ENCODE data around the gene RPL23.

The RPL23 gene

DNA sequence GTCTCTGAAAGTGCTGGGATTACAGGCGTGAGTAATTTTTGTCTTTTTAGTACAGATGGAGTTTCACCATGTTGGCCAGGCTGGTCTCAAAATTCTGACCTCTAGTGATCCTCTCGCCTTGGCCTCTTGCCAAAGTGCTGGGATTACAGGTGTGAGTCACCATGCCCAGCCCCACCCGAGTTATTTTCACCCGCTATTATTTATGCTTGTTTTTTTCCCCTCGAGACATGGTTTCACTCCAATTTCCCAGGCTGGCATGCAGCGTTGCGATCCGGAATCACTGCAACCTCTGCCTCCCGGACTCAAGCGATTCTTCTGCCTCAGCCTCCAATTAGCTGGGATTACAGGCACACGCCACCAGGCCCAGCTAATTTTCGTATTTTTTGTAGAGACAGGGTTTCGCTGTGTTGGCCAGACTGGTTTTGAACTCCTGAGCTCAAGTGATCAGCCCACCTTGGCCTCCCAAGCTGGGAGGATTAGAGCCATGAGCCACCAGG lies 9.2 kb downstream of the RPL23 start:
- Histone ChIP-seq H3K4me1 (ENCODE audit: control insufficient read depth, insufficient read depth, low read depth, low read length) (no peaks in the 10 kb centered on the region), H3K23ac (ENCODE audit: low read length in 2 of 2) (no peak overlapping the region)
- 80% methylated on average over 13 of the region's 13 CpGs for WGBS

DNA sequence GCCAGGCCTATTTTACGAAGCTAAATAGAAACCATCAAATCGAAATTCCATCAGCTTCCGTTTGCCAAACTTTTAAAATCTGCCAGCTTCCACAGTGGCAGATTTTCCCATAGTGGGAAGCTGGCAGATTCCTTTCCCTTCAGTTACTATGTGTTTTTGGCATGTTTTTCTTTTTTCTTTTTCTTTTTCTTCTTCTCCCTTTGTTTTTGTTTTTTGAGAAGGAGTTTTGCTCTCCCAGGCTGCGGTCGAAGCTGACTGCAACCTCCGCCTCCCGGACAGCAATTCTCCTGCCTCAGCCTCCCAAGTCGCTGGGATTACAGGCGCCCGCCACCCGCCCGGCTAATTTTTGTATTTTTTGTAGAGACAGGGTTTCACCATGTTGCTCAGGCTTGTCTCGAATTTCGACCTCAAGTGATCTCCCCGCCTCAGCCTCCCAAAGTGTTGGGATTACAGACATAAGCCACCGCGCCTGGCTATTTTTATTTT lies 27.7 kb downstream of the RPL23 start:
- peak overlapping the region; percentile 39 for H2BK120ac ChIP-seq (ENCODE audit: low read depth, low read length)
- H3K27ac ChIP-seq (ENCODE audit: low read length, poor library complexity, severe bottlenecking) = peak overlapping the region; percentile 85
- no peaks in the 10 kb centered on the region for H3K9me3 ChIP-seq (ENCODE audit: control insufficient read depth, low read length)
- peaks cover 8 to 10% of the 10 kb centered on the region in 2 experiments for H3K36me3 ChIP-seq (ENCODE audit: control insufficient read depth in 1 of 2, insufficient read depth in 2 of 2, low read depth in 1 of 2, low read length in 2 of 2)
- peak overlapping the region; percentile 48 for H2AFZ ChIP-seq (ENCODE audit: low read depth, low read length)
- H3K9ac ChIP-seq (ENCODE audit: low read length) = peak overlapping the region; percentile 94
- no peaks in the 10 kb centered on the region for H3K27me3 ChIP-seq (ENCODE audit: control insufficient read depth in 1 of 2, insufficient read depth in 1 of 2, low read length in 2 of 2)
- no peak overlapping the region for H2BK12ac ChIP-seq (ENCODE audit: low read length in 2 of 2)
- no peak overlapping the region for H4K91ac ChIP-seq (ENCODE audit: low read length)
- H3K18ac ChIP-seq (ENCODE audit: low read depth in 1 of 2, low read length in 2 of 2) = peak overlapping the region; percentile 25 to 98
- H3K4me1 ChIP-seq (ENCODE audit: control insufficient read depth, insufficient read depth, low read depth, low read length) = peaks cover 9% of the 10 kb centered on the region
- no peak for DNase-seq
- peak overlapping the region; percentile 96 for H2AK5ac ChIP-seq (ENCODE audit: low read length, severe bottlenecking)
- H4K8ac ChIP-seq (ENCODE audit: low read length) = peak overlapping the region; percentile 98
- H3K4me2 ChIP-seq (ENCODE audit: low read length, poor library complexity, severe bottlenecking) = peak overlapping the region; percentile 69
- no peak overlapping the region for H3K23ac ChIP-seq (ENCODE audit: low read length in 2 of 2)
- H3K4me3 ChIP-seq (ENCODE audit: insufficient read depth in 1 of 2, low read depth in 1 of 2, low read length in 2 of 2) = peak overlapping the region in 1 of 2 experiments; percentile 90
- no peak overlapping the region for H2BK15ac ChIP-seq (ENCODE audit: low read depth, poor library complexity, severe bottlenecking)
- H2BK5ac ChIP-seq (ENCODE audit: low read depth, low read length, poor library complexity, severe bottlenecking) = no peak overlapping the region
- 95% methylated on average over 17 of the region's 17 CpGs for WGBS
- H3K79me1 ChIP-seq (replicated peaks; ENCODE audit: low read length, poor library complexity, severe bottlenecking) = peaks cover 11% of the 10 kb centered on the region
- peak overlapping the region; percentile 83 to 97 for H3K4ac ChIP-seq (ENCODE audit: low read depth in 1 of 2, low read length in 2 of 2)
- H3K14ac ChIP-seq (ENCODE audit: low read length in 2 of 2) = no peak overlapping the region

More for the DNA sequence above, 9.2 kb downstream of the RPL23 start:
- Histone ChIP-seq H3K18ac (ENCODE audit: low read depth in 1 of 2, low read length in 2 of 2) (no peak overlapping the region), H4K8ac (ENCODE audit: low read length) (no peak overlapping the region), H3K14ac (ENCODE audit: low read length in 2 of 2) (no peak overlapping the region), H4K91ac (ENCODE audit: low read length) (no peak overlapping the region), H2BK120ac (ENCODE audit: low read depth, low read length) (no peak overlapping the region), H3K79me1 (replicated peaks; ENCODE audit: low read length, poor library complexity, severe bottlenecking) (no peaks in the 10 kb centered on the region), H3K4ac (ENCODE audit: low read depth in 1 of 2, low read length in 2 of 2) (no peak overlapping the region), H2BK15ac (ENCODE audit: low read depth, poor library complexity, severe bottlenecking) (no peak overlapping the region), H3K27me3 (ENCODE audit: control insufficient read depth in 1 of 2, insufficient read depth in 1 of 2, low read length in 2 of 2) (no peaks in the 10 kb centered on the region), H3K4me2 (ENCODE audit: low read length, poor library complexity, severe bottlenecking) (no peak overlapping the region), H2AK5ac (ENCODE audit: low read length, severe bottlenecking) (no peak overlapping the region), H2BK5ac (ENCODE audit: low read depth, low read length, poor library complexity, severe bottlenecking) (peak overlapping the region; percentile 25), H3K36me3 (ENCODE audit: control insufficient read depth in 1 of 2, insufficient read depth in 2 of 2, low read depth in 1 of 2, low read length in 2 of 2) (peaks cover 29 to 32% of the 10 kb centered on the region in 2 experiments), H3K27ac (ENCODE audit: low read length, poor library complexity, severe bottlenecking) (no peak overlapping the region), H3K9me3 (ENCODE audit: control insufficient read depth, low read length) (no peaks in the 10 kb centered on the region), H2BK12ac (ENCODE audit: low read length in 2 of 2) (no peak overlapping the region), H3K4me3 (ENCODE audit: insufficient read depth in 1 of 2, low read depth in 1 of 2, low read length in 2 of 2) (no peak overlapping the region), H3K9ac (ENCODE audit: low read length) (no peak overlapping the region), H2AFZ (ENCODE audit: low read depth, low read length) (no peak overlapping the region)
- peak; percentile 17 for DNase-seq

DNA sequence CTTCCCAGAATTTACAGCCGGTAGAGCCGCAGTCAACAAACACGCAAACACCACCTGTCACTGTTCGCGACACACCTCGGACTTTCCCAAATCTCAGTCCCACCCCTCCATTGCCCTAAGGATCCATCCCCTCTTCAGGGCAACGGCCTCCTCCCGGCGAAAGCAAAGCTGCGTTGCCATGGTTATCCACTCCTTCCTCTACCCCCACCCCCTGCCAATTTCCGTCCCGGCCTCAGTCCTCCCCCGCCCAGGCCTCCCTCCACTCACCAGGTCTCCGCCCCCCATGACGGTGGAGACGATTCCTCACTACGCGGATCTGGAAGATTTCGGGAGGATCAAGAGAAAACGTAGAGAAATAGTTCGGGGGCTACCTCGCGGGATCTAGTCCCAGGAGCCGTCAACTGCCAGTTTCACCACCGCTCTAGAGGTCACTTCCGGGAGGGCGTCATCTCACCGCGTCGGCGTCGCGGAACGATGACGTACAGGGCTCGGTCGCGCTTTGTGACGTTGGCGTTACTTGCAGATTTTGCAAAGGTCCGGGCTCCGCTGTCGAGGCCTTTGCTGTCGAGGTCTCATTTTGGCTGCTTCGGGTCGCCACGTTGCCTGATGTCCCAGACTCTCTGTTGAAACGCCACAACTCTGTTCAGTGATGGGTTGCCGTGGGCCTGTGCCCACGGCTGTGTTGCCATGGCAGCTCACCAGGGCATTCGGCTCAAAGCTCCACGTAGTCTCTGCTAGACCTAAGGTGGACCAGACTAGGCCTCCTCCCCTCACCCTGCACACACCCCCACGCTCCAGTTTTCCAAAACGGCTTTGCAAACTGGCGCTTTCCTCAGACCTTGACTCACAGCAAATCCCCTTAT lies 28.4 kb downstream of the RPL23 start, which contains the start of gene CWC25:
Gene CWC25, minus strand, starts transcription at position 423 of the 863 bp plus-strand sequence. Its CDS starts 138 bp downstream, at position 285.
- peak within 1 kb of the TSS; percentile 98 for H4K8ac ChIP-seq (ENCODE audit: low read length)
- peaks cover 18% of the 10 kb centered on the region for H3K79me1 ChIP-seq (replicated peaks; ENCODE audit: low read length, poor library complexity, severe bottlenecking)
- H2AK5ac ChIP-seq (ENCODE audit: low read length, severe bottlenecking) = peak within 1 kb of the TSS; percentile 96
- H3K4me3 ChIP-seq (ENCODE audit: insufficient read depth in 1 of 2, low read depth in 1 of 2, low read length in 2 of 2) = peak within 1 kb of the TSS; percentile 85 to 90
- peak within 1 kb of the TSS; percentile 58 for H2AFZ ChIP-seq (ENCODE audit: low read depth, low read length)
- H4K91ac ChIP-seq (ENCODE audit: low read length) = peak within 1 kb of the TSS; percentile 97
- WGBS = 4% methylated on average over 54 of the region's 55 CpGs
- H3K36me3 ChIP-seq (ENCODE audit: control insufficient read depth in 1 of 2, insufficient read depth in 2 of 2, low read depth in 1 of 2, low read length in 2 of 2) = peaks cover 15 to 17% of the 10 kb centered on the region in 2 experiments
- peak within 1 kb of the TSS; percentile 25 to 98 for H3K18ac ChIP-seq (ENCODE audit: low read depth in 1 of 2, low read length in 2 of 2)
- peak; percentile 97 for DNase-seq
- H3K27me3 ChIP-seq (ENCODE audit: control insufficient read depth in 1 of 2, insufficient read depth in 1 of 2, low read length in 2 of 2) = no peaks in the 10 kb centered on the region
- H2BK120ac ChIP-seq (ENCODE audit: low read depth, low read length) = peak within 1 kb of the TSS; percentile 39
- peak within 1 kb of the TSS; percentile 65 for H2BK15ac ChIP-seq (ENCODE audit: low read depth, poor library complexity, severe bottlenecking)
- peak within 1 kb of the TSS; percentile 83 to 97 for H3K4ac ChIP-seq (ENCODE audit: low read depth in 1 of 2, low read length in 2 of 2)
- H2BK5ac ChIP-seq (ENCODE audit: low read depth, low read length, poor library complexity, severe bottlenecking) = peak within 1 kb of the TSS; percentile 71
- H3K27ac ChIP-seq (ENCODE audit: low read length, poor library complexity, severe bottlenecking) = peak within 1 kb of the TSS; percentile 85
- H3K9me3 ChIP-seq (ENCODE audit: control insufficient read depth, low read length) = no peaks in the 10 kb centered on the region
- H3K4me1 ChIP-seq (ENCODE audit: control insufficient read depth, insufficient read depth, low read depth, low read length) = peaks cover 9% of the 10 kb centered on the region
- H3K4me2 ChIP-seq (ENCODE audit: low read length, poor library complexity, severe bottlenecking) = peak within 1 kb of the TSS; percentile 69
- H3K14ac ChIP-seq (ENCODE audit: low read length in 2 of 2) = peak within 1 kb of the TSS in 1 of 2 experiments; percentile 49
- H3K9ac ChIP-seq (ENCODE audit: low read length) = peak within 1 kb of the TSS; percentile 94
- peak within 1 kb of the TSS in 1 of 2 experiments; percentile 48 for H3K23ac ChIP-seq (ENCODE audit: low read length in 2 of 2)
- no peak within 1 kb of the TSS for H2BK12ac ChIP-seq (ENCODE audit: low read length in 2 of 2)
